Calu3 (cell line): ENCODE measurements around the gene MIA2. TPM values are rescaled to one million over a fixed set of nuclear protein-coding genes. Genes with fewer than 3 reads are reported as not detected.

Experiments used
- BruUV-seq: library from RNA; stranded (reverse); fragments of 400-500 nt; replicated peaks from 2 replicates; lab custom pipeline; 2021; lab: Mats Ljungman, UMichigan
- CTCF ChIA-PET: fragments of 300-600 bp; sonication (Branson Sonifier 250); formaldehyde crosslinking; loops from one replicate; lab custom pipeline; 2022; ENCODE audit warnings: antibody characterized with exemption; lab: Charles Lee
- DNase-seq: peaks from one replicate; pipeline ENCODE4 v3.0.0; 2022
- H3K27ac Mint-ChIP-seq: one replicate; pipeline ENCODE4 v1.8.0; 2022; ENCODE audit warnings: mixed read lengths; ENCODE audit not compliant: unreplicated experiment
- H3K27me3 Mint-ChIP-seq: one replicate; pipeline ENCODE4 v1.8.0; 2022; ENCODE audit warnings: mixed read lengths; ENCODE audit not compliant: unreplicated experiment
- H3K36me3 Mint-ChIP-seq: one replicate; pipeline ENCODE4 v1.8.0; 2022; ENCODE audit warnings: mild to moderate bottlenecking, moderate library complexity, mixed read lengths; ENCODE audit not compliant: insufficient read depth, unreplicated experiment
- H3K4me1 Mint-ChIP-seq: one replicate; pipeline ENCODE4 v1.8.0; 2022; ENCODE audit warnings: mild to moderate bottlenecking, low read depth, mixed read lengths; ENCODE audit not compliant: unreplicated experiment
- H3K4me3 Mint-ChIP-seq: one replicate; pipeline ENCODE4 v1.8.0; 2022; ENCODE audit warnings: mild to moderate bottlenecking, low read depth, moderate library complexity, mixed read lengths; ENCODE audit not compliant: unreplicated experiment
- H3K9me3 Mint-ChIP-seq: one replicate; pipeline ENCODE4 v1.8.0; 2022; ENCODE audit warnings: low read depth, mixed read lengths; ENCODE audit not compliant: unreplicated experiment
- CTCF ChIP-seq: fragments of 200-600 bp; IDR thresholded peaks from one replicate; pipeline ENCODE4 v1.8.0; 2022; ENCODE audit warnings: antibody characterized with exemption; ENCODE audit not compliant: unreplicated experiment
- intact Hi-C: fragments of 100-400 bp; cut with micrococcal nuclease; formaldehyde crosslinking; loops from one replicate; pipeline ENCODE4 v1.10.0; 2022; ENCODE audit not compliant: unreplicated experiment
- total RNA-seq: library from RNA; stranded (reverse); gene quantifications from 2 replicates; pipeline ENCODE4 v1.2.3, GENCODE V29; 2022

The MIA2 gene
- total RNA-seq, 1 experiment from 2014 or later = 49.1 TPM

- intact Hi-C loops = no loop called here
- H3K36me3 Mint-ChIP-seq = no peaks in the 10 kb centered on the region
- CTCF ChIA-PET = interaction anchor here (0.7 kb wide), 1 partner anchor 27 kb away, joined by 8 read pairs; no protein-coding TSS in a partner anchor
- peaks cover 4% of the 10 kb centered on the region for H3K4me1 Mint-ChIP-seq
- TF ChIP-seq CTCF = no peak
- H3K4me3 Mint-ChIP-seq = no peak overlapping the region
- H3K9me3 Mint-ChIP-seq = peaks cover 2% of the 10 kb centered on the region
- H3K27ac Mint-ChIP-seq = no peak overlapping the region
- DNase-seq = peak; percentile 24
- BruUV-seq = no TSS peak
- no peaks in the 10 kb centered on the region for H3K27me3 Mint-ChIP-seq
Measured at GRCh38 chr14:39212034-39212433, 21.7 kb upstream of the MIA2 start.

GRCh38 chr14:39212693-39213092 lies 21.0 kb upstream of the MIA2 start:
- H3K4me1 Mint-ChIP-seq = peaks cover 8% of the 10 kb centered on the region
- H3K27me3 Mint-ChIP-seq = no peaks in the 10 kb centered on the region
- TF ChIP-seq CTCF = no peak
- H3K4me3 Mint-ChIP-seq = no peak overlapping the region
- no peak overlapping the region for H3K27ac Mint-ChIP-seq
- H3K36me3 Mint-ChIP-seq = no peaks in the 10 kb centered on the region
- BruUV-seq = no TSS peak
- peaks cover 5% of the 10 kb centered on the region for H3K9me3 Mint-ChIP-seq
- intact Hi-C loops = no loop called here
- CTCF ChIA-PET = no interaction called here
- no peak for DNase-seq

GRCh38 chr14:39217214-39217879 lies 16.4 kb upstream of the MIA2 start:
- peaks cover 5% of the 10 kb centered on the region for H3K9me3 Mint-ChIP-seq
- CTCF ChIA-PET = no interaction called here
- intact Hi-C loops = no loop called here
- DNase-seq = no peak
- H3K36me3 Mint-ChIP-seq = no peaks in the 10 kb centered on the region
- no peak for TF ChIP-seq CTCF
- no peak overlapping the region for H3K27ac Mint-ChIP-seq
- H3K4me1 Mint-ChIP-seq = peaks cover 22% of the 10 kb centered on the region
- H3K27me3 Mint-ChIP-seq = no peaks in the 10 kb centered on the region
- no TSS peak for BruUV-seq
- H3K4me3 Mint-ChIP-seq = no peak overlapping the region

GRCh38 chr14:39218171-39218769 lies 15.4 kb upstream of the MIA2 start:
- no TSS peak for BruUV-seq

More at GRCh38 chr14:39218171-39218769, 15.4 kb upstream of the MIA2 start:
- CTCF ChIA-PET = no interaction called here
- H3K27me3 Mint-ChIP-seq = no peaks in the 10 kb centered on the region
- H3K4me1 Mint-ChIP-seq = peaks cover 22% of the 10 kb centered on the region
- H3K9me3 Mint-ChIP-seq = peaks cover 5% of the 10 kb centered on the region
- H3K36me3 Mint-ChIP-seq = no peaks in the 10 kb centered on the region
- TF ChIP-seq CTCF = no peak
- no peak for DNase-seq
- H3K4me3 Mint-ChIP-seq = no peak overlapping the region
- H3K27ac Mint-ChIP-seq = peak overlapping the region; percentile 27
- intact Hi-C loops = no loop called here
